Fibroblast of pulmonary artery (primary cell): Measurements from ENCODE around the gene DHRS1.

Experiments used
- DNase-seq: peaks from one replicate; pipeline ENCODE4 v3.0.0-alpha.2; 2010; ENCODE audit warnings: low read depth
- H3K4me3 ChIP-seq: replicated peaks from 2 replicates; pipeline ENCODE4 v1.5.1; 2011; ENCODE audit warnings: low read depth, mild to moderate bottlenecking, control low read depth, low read length, moderate library complexity
- TF ChIP-seq, protein P1 (sequence below): IDR thresholded peaks from 2 replicates; pipeline ENCODE4 v1.5.1; 2011; ENCODE audit warnings: mild to moderate bottlenecking, control low read depth, low read length, inconsistent platforms; ENCODE audit errors: missing control alignments

The DHRS1 gene

DNA sequence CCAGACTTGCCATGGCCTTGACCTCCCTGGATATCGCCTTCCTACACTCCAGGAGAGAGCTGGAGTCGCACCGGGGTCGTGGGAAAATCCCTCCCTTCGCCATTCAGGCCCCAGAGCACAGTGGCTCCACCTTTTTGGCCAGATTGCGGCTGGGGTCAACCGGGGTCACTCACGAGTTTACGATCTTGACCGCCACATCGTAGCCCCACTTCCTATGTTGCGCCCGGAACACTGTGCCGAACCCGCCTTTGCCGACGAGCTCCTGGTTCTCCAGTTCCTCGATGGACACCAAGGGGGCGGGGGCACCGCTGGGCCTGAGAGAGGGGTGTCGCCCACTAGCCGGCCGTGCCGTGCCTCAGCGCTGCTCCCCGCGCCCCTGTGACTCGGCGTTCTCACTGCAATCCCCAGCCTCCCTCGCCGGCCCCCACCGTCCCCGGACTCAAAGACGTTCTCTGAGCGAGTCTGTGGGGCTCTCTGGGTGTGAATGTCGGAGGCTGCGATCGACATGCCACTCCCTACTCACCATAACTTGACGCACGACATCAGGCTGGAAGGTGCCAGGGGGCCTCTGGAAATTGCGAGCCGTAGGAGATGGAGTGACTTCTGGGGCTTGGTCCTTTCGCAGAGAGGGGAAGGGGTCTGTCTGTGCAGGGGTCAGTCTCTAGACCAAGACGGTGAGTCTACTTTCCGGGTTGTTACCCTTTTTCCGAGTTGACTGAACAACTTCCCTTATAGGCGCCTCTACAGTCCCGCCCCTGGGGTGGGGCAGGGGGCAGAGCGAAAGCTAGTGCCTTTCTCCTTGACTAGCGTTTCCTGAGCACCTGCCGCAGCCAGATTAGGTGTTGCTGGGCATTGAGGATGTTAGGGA, 39.9 kb upstream of the DHRS1 start, which contains the start of gene RIPK3:
Gene RIPK3, minus strand, starts transcription at position 708 of the 868 bp plus-strand sequence. Its CDS starts 165 bp downstream, at position 543.
- peak within 1 kb of the TSS; percentile 35 for H3K4me3 ChIP-seq
- TF ChIP-seq, protein P1, sequence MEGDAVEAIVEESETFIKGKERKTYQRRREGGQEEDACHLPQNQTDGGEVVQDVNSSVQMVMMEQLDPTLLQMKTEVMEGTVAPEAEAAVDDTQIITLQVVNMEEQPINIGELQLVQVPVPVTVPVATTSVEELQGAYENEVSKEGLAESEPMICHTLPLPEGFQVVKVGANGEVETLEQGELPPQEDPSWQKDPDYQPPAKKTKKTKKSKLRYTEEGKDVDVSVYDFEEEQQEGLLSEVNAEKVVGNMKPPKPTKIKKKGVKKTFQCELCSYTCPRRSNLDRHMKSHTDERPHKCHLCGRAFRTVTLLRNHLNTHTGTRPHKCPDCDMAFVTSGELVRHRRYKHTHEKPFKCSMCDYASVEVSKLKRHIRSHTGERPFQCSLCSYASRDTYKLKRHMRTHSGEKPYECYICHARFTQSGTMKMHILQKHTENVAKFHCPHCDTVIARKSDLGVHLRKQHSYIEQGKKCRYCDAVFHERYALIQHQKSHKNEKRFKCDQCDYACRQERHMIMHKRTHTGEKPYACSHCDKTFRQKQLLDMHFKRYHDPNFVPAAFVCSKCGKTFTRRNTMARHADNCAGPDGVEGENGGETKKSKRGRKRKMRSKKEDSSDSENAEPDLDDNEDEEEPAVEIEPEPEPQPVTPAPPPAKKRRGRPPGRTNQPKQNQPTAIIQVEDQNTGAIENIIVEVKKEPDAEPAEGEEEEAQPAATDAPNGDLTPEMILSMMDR, result no peak
- DNase-seq, result no peak

DNA sequence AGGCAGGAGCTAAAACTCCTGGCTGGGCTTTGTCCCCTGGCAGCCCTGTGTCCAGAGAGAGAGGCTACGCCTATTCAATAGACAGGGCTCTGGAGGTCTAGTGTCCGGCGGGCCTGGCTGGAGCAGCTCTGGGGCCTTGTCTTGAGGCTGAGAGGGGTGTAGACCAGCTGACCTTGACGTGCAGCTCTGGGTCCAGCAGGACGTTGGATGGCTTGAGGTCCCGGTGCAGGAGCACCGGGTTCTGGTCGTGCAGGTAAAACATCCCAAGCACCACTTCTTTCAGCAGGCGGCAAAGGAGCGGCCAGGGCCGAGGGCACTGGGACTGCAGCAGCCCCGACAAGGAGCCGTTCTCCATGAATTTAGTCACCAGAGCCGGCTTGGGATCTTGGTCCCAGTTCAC, 39.3 kb upstream of the DHRS1 start:
- no peak overlapping the region for H3K4me3 ChIP-seq
- TF ChIP-seq, protein P1, result no peak
- DNase-seq, result no peak

DNA sequence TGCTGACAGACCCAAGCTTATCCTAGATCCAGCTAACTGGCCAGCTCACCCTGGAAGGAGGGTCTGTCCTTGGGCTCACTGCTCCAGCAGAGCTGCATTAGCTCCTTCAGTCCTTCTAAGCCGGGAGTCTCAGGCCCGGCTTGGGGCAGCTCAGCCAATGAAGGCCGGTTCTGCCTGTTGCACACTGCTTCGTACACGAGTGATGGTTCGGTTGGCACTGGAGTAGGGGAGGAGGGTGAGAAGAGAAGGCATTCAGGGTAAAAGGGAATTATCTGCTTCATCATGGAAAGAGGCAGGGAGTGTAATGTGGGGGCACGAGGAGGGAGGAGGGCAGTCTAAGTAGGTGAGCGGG, 38.2 kb upstream of the DHRS1 start:
- TF ChIP-seq, protein P1, result no peak
- no peak overlapping the region for H3K4me3 ChIP-seq
- DNase-seq, result no peak

DNA sequence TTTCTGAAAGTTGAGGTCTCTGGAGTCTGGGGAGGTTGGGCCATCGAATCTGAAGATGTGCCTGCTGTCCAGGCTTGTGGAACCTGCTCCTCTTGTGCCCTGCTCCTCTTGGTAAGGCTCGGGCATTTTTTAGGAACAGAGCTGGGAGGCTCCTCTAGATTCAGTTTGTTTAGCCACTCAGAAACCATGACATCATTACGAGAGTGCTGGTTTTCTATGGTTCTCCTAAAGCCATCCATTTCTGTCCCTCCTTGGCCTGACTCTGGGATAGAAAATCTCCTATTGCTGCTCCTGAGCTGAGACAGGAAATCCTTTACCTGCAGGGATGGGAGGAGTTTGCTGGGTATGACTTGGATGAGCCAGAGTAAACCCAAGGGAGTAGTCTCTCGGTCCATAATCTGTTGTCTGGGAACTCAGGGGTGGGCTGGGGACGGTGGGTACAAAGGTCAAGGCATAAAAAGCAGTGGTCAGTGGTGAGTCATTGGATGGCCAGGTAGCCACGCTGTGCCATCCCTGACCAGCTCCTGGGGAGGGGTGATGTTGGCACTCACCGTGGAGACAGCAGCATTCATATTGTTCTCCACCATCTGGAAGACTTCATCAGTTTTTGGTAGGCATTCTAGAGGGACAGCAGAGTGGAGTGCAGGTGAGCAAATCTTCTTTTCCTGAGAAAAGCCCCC, 37.7 kb upstream of the DHRS1 start:
- no peak overlapping the region for H3K4me3 ChIP-seq
- TF ChIP-seq, protein P1, result no peak
- no peak for DNase-seq

DNA sequence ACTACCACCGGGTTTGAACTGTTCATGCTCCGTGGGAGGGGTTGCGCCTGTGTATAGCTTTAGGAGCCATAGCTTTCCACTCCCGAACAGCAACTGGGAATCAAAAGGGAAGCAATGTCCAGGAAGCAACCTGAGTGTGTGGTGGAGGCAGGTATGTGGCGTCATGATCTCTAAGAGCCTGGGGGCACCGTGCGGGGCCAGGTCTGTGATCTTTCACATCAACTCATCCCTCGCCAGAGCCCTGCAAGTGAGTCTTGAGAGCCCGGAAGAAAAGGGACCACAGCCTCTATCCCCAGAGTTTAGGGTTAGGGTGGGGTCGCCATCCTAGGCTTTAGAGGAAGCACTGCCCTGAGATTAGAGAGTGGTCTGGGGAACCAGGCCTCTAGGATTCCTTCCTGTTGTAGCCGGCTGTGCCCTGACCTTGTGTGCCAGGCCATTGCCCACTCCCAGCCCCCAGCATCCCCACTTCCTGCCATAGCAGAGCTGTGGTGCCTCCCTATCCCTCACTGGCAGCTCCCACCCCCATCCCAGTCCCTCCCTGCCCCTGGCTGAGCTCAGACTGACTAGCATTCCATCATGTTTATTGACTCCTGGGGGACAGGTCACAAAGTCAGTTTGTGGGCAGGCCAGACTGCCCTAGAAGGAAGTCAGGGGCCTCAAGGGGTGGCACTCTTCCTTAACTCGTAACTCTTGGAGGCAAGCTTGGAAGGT, 36.0 kb upstream of the DHRS1 start:
- TF ChIP-seq, protein P1, result no peak
- DNase-seq, result no peak

DNA sequence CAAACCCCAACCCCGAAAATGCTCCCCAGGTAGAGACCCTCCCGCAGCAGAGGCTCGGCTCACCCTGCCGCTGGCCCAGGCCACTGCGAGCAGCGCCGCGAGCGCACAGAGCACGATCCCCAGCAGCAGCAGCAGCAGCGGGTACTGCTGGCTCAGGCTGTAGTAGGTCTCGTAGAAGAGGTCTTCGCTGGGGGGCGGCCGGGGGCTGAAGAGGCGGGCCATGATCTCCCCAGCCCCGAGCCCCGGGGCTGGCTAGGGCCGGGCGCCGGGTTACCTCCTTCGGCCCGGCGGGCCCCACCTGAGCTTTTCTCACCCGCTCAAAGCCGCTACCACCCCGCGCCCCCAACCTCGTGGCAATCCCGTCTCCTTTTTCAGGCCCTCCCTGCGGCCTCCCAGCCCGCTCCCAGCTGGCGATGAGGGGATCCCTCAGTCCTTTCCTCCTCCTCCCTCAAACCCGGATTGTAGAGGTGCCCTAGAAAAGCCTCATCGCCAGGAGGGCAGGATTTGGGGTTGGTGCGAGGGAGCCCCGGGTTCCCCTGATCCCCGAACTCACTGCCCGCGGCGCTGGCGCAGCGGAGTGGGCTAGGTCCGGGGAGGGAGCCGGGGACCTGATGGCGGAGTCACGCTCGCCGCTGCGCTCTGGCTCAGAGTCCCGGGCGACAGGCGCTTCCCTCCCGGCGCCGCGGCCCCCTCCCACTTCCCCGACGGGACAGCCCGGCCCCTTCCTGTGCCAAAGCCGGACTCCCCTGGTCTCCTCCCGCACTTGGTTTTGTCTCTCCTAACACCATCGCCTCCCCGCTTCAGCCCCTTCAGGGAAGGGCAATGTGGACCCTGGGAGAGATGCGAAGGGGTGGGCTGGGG, 35.1 kb upstream of the DHRS1 start, which contains the start of gene ADCY4:
Gene ADCY4, minus strand, starts transcription at position 641 of the 861 bp plus-strand sequence. Its CDS starts 419 bp downstream, at position 222.
- peak within 1 kb of the TSS; percentile 48 for H3K4me3 ChIP-seq
- TF ChIP-seq, protein P1, result no peak
- DNase-seq, result no peak

More for the DNA sequence above, 36.0 kb upstream of the DHRS1 start:
- no peak overlapping the region for H3K4me3 ChIP-seq
